ENCODE results near the gene KAZN.

GRCh38 chr1:14836426-14837140 lies 238.1 kb downstream of the KAZN start:
- no peak for TF ChIP-seq ZNF274 (IDR thresholded peaks at IDR 0.05; ENCODE audit: borderline replicate concordance, extremely low read depth, low read length)
- TF ChIP-seq EGR1 (IDR thresholded peaks at IDR 0.05; ENCODE audit: borderline replicate concordance, low read depth, low read length) = no peak
- no peak for TF ChIP-seq EP300 (IDR thresholded peaks at IDR 0.05; ENCODE audit: borderline replicate concordance in 1 of 2, low read depth in 2 of 2, low read length in 2 of 2)
- no peak for TF ChIP-seq CTCF (IDR thresholded peaks at IDR 0.05; ENCODE audit: control extremely low read depth in 1 of 3, insufficient read depth in 1 of 3, low read depth in 1 of 3, low read length in 3 of 3)
- TF ChIP-seq SP2 (IDR thresholded peaks at IDR 0.05; ENCODE audit: low read length) = no peak
- no peak for TF ChIP-seq CHD2 (IDR thresholded peaks at IDR 0.05; ENCODE audit: low read length)
- no peak for TF ChIP-seq GTF2F1 (IDR thresholded peaks at IDR 0.05; ENCODE audit: borderline replicate concordance, low read depth, low read length)
- no peak for TF ChIP-seq MAX (IDR thresholded peaks at IDR 0.05)
- TF ChIP-seq EZH2 (IDR thresholded peaks at IDR 0.05; ENCODE audit: low read depth, low read length, severe bottlenecking) = no peak
- no peak for TF ChIP-seq POLR2A (IDR thresholded peaks at IDR 0.05; ENCODE audit: control extremely low read depth in 1 of 2, low read depth in 2 of 2, low read length in 2 of 2)
